CD4-positive, alpha-beta T cell treated with Interferon gamma for 1 hour (primary cell): ENCODE measurements around the gene DAZAP1.

Experiments
- DNase-seq: peaks from one replicate; pipeline ENCODE4 v3.0.0-alpha.2; 2020

The DAZAP1 gene

GRCh38 chr19:1377176-1377964 is 30.0 kb upstream of the DAZAP1 start:
- no peak for DNase-seq

GRCh38 chr19:1377965-1378785 is 29.2 kb upstream of the DAZAP1 start:
- no peak for DNase-seq

GRCh38 chr19:1379126-1379905 is 28.1 kb upstream of the DAZAP1 start:
- DNase-seq = no peak

GRCh38 chr19:1379961-1380489 is 27.4 kb upstream of the DAZAP1 start:
- no peak for DNase-seq

- DNase-seq = no peak
Observed at GRCh38 chr19:1382250-1382649, 25.1 kb upstream of the DAZAP1 start.

GRCh38 chr19:1383017-1383311 is 24.4 kb upstream of the DAZAP1 start:
- DNase-seq = no peak

- DNase-seq = peak; percentile 93
Observed at GRCh38 chr19:1383312-1384084, 23.9 kb upstream of the DAZAP1 start, which contains the start of gene NDUFS7. TSS of gene NDUFS7 (plus strand) at chr19:1383907. CDS start at chr19:1383927, 20 bp downstream.

GRCh38 chr19:1384085-1384462 is 23.3 kb upstream of the DAZAP1 start:
- DNase-seq = no peak

- DNase-seq = no peak
Observed at GRCh38 chr19:1384478-1385110, 22.8 kb upstream of the DAZAP1 start.

- DNase-seq = no peak
Observed at GRCh38 chr19:1385816-1386215, 21.6 kb upstream of the DAZAP1 start.

GRCh38 chr19:1386945-1387683 is 20.3 kb upstream of the DAZAP1 start:
- no peak for DNase-seq

- DNase-seq = no peak
Observed at GRCh38 chr19:1387684-1388636, 19.4 kb upstream of the DAZAP1 start.

GRCh38 chr19:1388637-1389026 is 18.8 kb upstream of the DAZAP1 start:
- DNase-seq = no peak

- DNase-seq = no peak
Observed at GRCh38 chr19:1389033-1389940, 18.1 kb upstream of the DAZAP1 start.

- DNase-seq = no peak
Observed at GRCh38 chr19:1390890-1391423, 16.4 kb upstream of the DAZAP1 start.

GRCh38 chr19:1392407-1392806 is 15.0 kb upstream of the DAZAP1 start:
- no peak for DNase-seq

- DNase-seq = no peak
Observed at GRCh38 chr19:1392939-1393530, 14.4 kb upstream of the DAZAP1 start.

- no peak for DNase-seq
Observed at GRCh38 chr19:1393841-1394240, 13.5 kb upstream of the DAZAP1 start.
